ENCODE data around the gene KRTAP9-4. TPM values are rescaled to one million over a fixed set of nuclear protein-coding genes. Genes with fewer than 3 reads are reported as not detected.

KRTAP9-4 gene
- total and polyA plus RNA-seq, 2 of the 8 experiments (the other 6 are each of a cell fraction or from before 2014, with no cell fraction given), result not detected

- Histone ChIP-seq H3K56ac (replicated peaks; ENCODE audit: insufficient read length, low read depth, low read length) (no peak overlapping the region), H3K4me3 (ENCODE audit: extremely low read depth in 1 of 4, insufficient read depth in 2 of 4, low read depth in 3 of 4, low read length in 4 of 4) (no peak overlapping the region), H3K27ac (ENCODE audit: low read depth, low read length) (no peak overlapping the region), H3K27me3 (replicated peaks in 1 of 4; ENCODE audit: control insufficient read depth in 3 of 4, extremely low read depth in 1 of 4, insufficient read depth in 3 of 4, low read length in 3 of 4) (no peaks in the 10 kb centered on the region; a peak in 1 of 7 replicates), H2BK15ac (ENCODE audit: low read length) (no peak overlapping the region), H2BK120ac (replicated peaks; ENCODE audit: low read depth, low read length) (no peak overlapping the region), H3K4me1 (replicated peaks in 1 of 4; ENCODE audit: control insufficient read depth in 3 of 4, insufficient read depth in 4 of 4, low read length in 3 of 4) (peaks cover 0 to 2% (median 0%) of the 10 kb centered on the region in 4 experiments; a peak in 2 of 7 replicates), H3K9me3 (ENCODE audit: insufficient read depth in 2 of 2, low read depth in 1 of 2, low read length in 1 of 2) (no peaks in the 10 kb centered on the region), H2BK12ac (ENCODE audit: low read depth, low read length) (no peak overlapping the region), H4K8ac (ENCODE audit: extremely low read depth, insufficient read depth, low read length) (no peak overlapping the region), H2BK5ac (ENCODE audit: low read depth, low read length) (no peak overlapping the region), H3K4me2 (ENCODE audit: insufficient read depth in 1 of 2, low read depth in 2 of 2, low read length in 2 of 2) (no peak overlapping the region), H3K23ac (ENCODE audit: insufficient read length) (no peak overlapping the region), H2AK5ac (ENCODE audit: low read depth, low read length) (no peak overlapping the region), H4K5ac (ENCODE audit: insufficient read length, low read depth, low read length) (no peak overlapping the region), H3K9ac (replicated peaks in 1 of 4; ENCODE audit: extremely low read depth in 1 of 4, low read depth in 3 of 4, low read length in 3 of 4) (no peak overlapping the region), H4K91ac (replicated peaks; ENCODE audit: insufficient read length, low read length) (no peak overlapping the region), H3K23me2 (ENCODE audit: low read depth, low read length) (no peaks in the 10 kb centered on the region; the same call in 1 of the 2 replicates), H3K14ac (ENCODE audit: insufficient read length) (no peak overlapping the region), H3K4ac (replicated peaks; ENCODE audit: insufficient read length, low read depth, low read length) (no peak overlapping the region), H3K79me2 (ENCODE audit: control insufficient read depth in 1 of 2, insufficient read depth in 2 of 2, low read length in 2 of 2) (no peaks in the 10 kb centered on the region), H3K18ac (ENCODE audit: extremely low read depth, low read length) (no peak overlapping the region), H2BK20ac (ENCODE audit: low read length) (no peak overlapping the region), H3K36me3 (ENCODE audit: control insufficient read depth in 2 of 4, insufficient read depth in 4 of 4, low read length in 3 of 4) (no peaks in the 10 kb centered on the region), H2AFZ (ENCODE audit: low read length) (no peak overlapping the region), H4K20me1 (replicated peaks in 1 of 2; ENCODE audit: control insufficient read depth in 1 of 2, insufficient read depth in 2 of 2, low read length in 2 of 2) (no peaks in the 10 kb centered on the region), H3K79me1 (ENCODE audit: low read depth, low read length) (no peaks in the 10 kb centered on the region)
- POLR2A ChIA-PET (ENCODE audit: partially characterized antibody), result no interaction called here
- CTCF ChIA-PET (ENCODE audit: partially characterized antibody), result interaction anchor here (1.0 kb wide), 1 partner anchor 18 kb away, joined by 3 read pairs; no protein-coding TSS in a partner anchor
- DNase-seq (ENCODE audit: low read depth in 1 of 2, low spot score in 2 of 2) (no peak), FAIRE-seq (no peak)
- WGBS, 2 experiments (ENCODE audit: extremely low coverage in 1 of 2, insufficient coverage in 1 of 2, insufficient read length in 1 of 2, insufficient replicate concordance in 2 of 2, low coverage in 1 of 2, low lambda C conversion rate in 2 of 2, missing lambda C conversion rate in 1 of 2), result 0% methylated on average over 1 of the region's 1 CpG; no CpG with 5 or more reads in 1 of the 2 experiments
- TF ChIP-seq PHF8 (conservative IDR thresholded peaks at IDR 0.05; ENCODE audit: low read depth, low read length), result no peak
- no peak for TF ChIP-seq ATF2 (IDR thresholded peaks at IDR 0.05; ENCODE audit: low read length)
- TF ChIP-seq SRF (IDR thresholded peaks at IDR 0.05; ENCODE audit: low read depth, low read length), result no peak
- TF ChIP-seq EZH2 (IDR thresholded peaks at IDR 0.05; ENCODE audit: low read depth, low read length, severe bottlenecking), result no peak
- no peak for TF ChIP-seq SP2 (IDR thresholded peaks at IDR 0.05; ENCODE audit: low read length)
- TF ChIP-seq FOSL1 (IDR thresholded peaks at IDR 0.05; ENCODE audit: insufficient read depth, low read depth, low read length), result no peak
- TF ChIP-seq GTF2F1 (IDR thresholded peaks at IDR 0.05; ENCODE audit: borderline replicate concordance, low read depth, low read length), result no peak
- TF ChIP-seq ASH2L (IDR thresholded peaks at IDR 0.05; ENCODE audit: low read length), result no peak
- no peak for TF ChIP-seq CTBP2 (IDR thresholded peaks at IDR 0.05; ENCODE audit: borderline replicate concordance, insufficient read depth, insufficient read length, low read length)
- TF ChIP-seq EP300 (IDR thresholded peaks at IDR 0.05; ENCODE audit: borderline replicate concordance in 1 of 2, low read depth in 2 of 2, low read length in 2 of 2), result no peak
- no peak for TF ChIP-seq NANOG (IDR thresholded peaks at IDR 0.05; ENCODE audit: insufficient read depth, low read depth, low read length, poor library complexity, severe bottlenecking)
- TF ChIP-seq BCL11A (IDR thresholded peaks at IDR 0.05; ENCODE audit: low read depth in 2 of 2, low read length in 2 of 2), result no peak
These were observed 5.4 kb downstream of the KRTAP9-4 start for GRCh38 chr17:41254861-41255260.
